Measurements from ENCODE around the gene TMEM43. TPM values are rescaled to one million over a fixed set of nuclear protein-coding genes. Genes with fewer than 3 reads are reported as not detected.

Gene TMEM43
- total and polyA plus RNA-seq, 10 of the 15 experiments (the other 5 are each of a cell fraction or from before 2014, with no cell fraction given) = 7.2 to 33.0 (median 18.5) TPM

- TF ChIP-seq PML (IDR thresholded peaks at IDR 0.05; ENCODE audit: low read length) (no peak), IRF4 (IDR thresholded peaks at IDR 0.05; ENCODE audit: low read depth, low read length) (no peak), ZBTB40 (IDR thresholded peaks at IDR 0.05; ENCODE audit: borderline replicate concordance) (no peak), TBL1XR1 (IDR thresholded peaks at IDR 0.05; ENCODE audit: low read depth, low read length) (no peak), SIN3A (IDR thresholded peaks at IDR 0.05; ENCODE audit: low read depth, low read length) (no peak)
Observed at GRCh38 chr3:14119651-14120050, 5.2 kb upstream of the TMEM43 start (continued).

- H3K27ac ChIP-seq (ENCODE audit: control insufficient read depth, insufficient read depth) = no peak overlapping the region
- in situ Hi-C loops (cut with MboI) = no loop called here
- no peak for TF ChIP-seq TAF1 (IDR thresholded peaks at IDR 0.05; ENCODE audit: borderline replicate concordance, low read depth, low read length)
- no peak for TF ChIP-seq SUPT20H (IDR thresholded peaks at IDR 0.05; ENCODE audit: borderline replicate concordance, control insufficient read depth, low read depth, low read length)
- TF ChIP-seq TCF3 (IDR thresholded peaks at IDR 0.05; ENCODE audit: borderline replicate concordance, insufficient read depth, low read depth, low read length) = no peak
- no peak for TF ChIP-seq SREBF1 (IDR thresholded peaks at IDR 0.05; ENCODE audit: low read length)
- no peak for TF ChIP-seq IRF5 (IDR thresholded peaks at IDR 0.05; ENCODE audit: borderline replicate concordance)
- no peak for TF ChIP-seq BMI1 (IDR thresholded peaks at IDR 0.05; ENCODE audit: borderline replicate concordance)
- no peak for TF ChIP-seq JUND (IDR thresholded peaks at IDR 0.05; ENCODE audit: low read depth, low read length)
- TF ChIP-seq ZSCAN29 (IDR thresholded peaks at IDR 0.05) = no peak
- TF ChIP-seq SMC3 (IDR thresholded peaks at IDR 0.05; ENCODE audit: borderline replicate concordance, low read length) = no peak
- TF ChIP-seq TBL1XR1 (IDR thresholded peaks at IDR 0.05; ENCODE audit: low read depth, low read length) = no peak
- no peak for TF ChIP-seq MYB (IDR thresholded peaks at IDR 0.05; ENCODE audit: borderline replicate concordance, low read depth, low read length)
- TF ChIP-seq MEF2B (IDR thresholded peaks at IDR 0.05; ENCODE audit: partially characterized antibody, poor library complexity, severe bottlenecking) = no peak
- no peak for TF ChIP-seq BACH1 (IDR thresholded peaks at IDR 0.05; ENCODE audit: borderline replicate concordance)
Observed at GRCh38 chr3:14120111-14120920, 4.5 kb upstream of the TMEM43 start.

More at GRCh38 chr3:14120111-14120920, 4.5 kb upstream of the TMEM43 start:
- no peak for FAIRE-seq
- WGBS (ENCODE audit: insufficient coverage, insufficient replicate concordance, low lambda C conversion rate, missing lambda C conversion rate) = 90% methylated on average over 11 of the region's 11 CpGs
- intact Hi-C loops (cut with micrococcal nuclease; ENCODE audit: unreplicated experiment) = loop anchor here (5.0 kb wide), 1 partner anchor 223 kb away; no protein-coding TSS in a partner anchor
- Histone ChIP-seq H3K4me2 (ENCODE audit: control insufficient read depth, insufficient read depth) (no peak overlapping the region), H2AFZ (ENCODE audit: control insufficient read depth, low read depth, low read length) (no peak overlapping the region), H3K9me3 (replicated peaks; ENCODE audit: control insufficient read depth, insufficient read depth, low read length) (no peaks in the 10 kb centered on the region), H4K20me1 (ENCODE audit: control insufficient read depth, insufficient read depth) (no peaks in the 10 kb centered on the region; the same call in 1 of the 2 replicates), H3K4me1 (ENCODE audit: control insufficient read depth, insufficient read depth, low read length) (no peaks in the 10 kb centered on the region), H3K36me3 (ENCODE audit: control insufficient read depth in 2 of 2, insufficient read depth in 2 of 2, low read length in 1 of 2) (peaks cover 9 to 12% of the 10 kb centered on the region in 2 experiments; a peak in 2 of 4 replicates), H3K79me2 (ENCODE audit: control insufficient read depth, insufficient read depth, low read length) (peaks cover 26% of the 10 kb centered on the region), H3K4me3 (no peak overlapping the region), H3K27me3 (replicated peaks in 1 of 2; ENCODE audit: control insufficient read depth in 2 of 2, insufficient read depth in 2 of 2, low read length in 1 of 2) (no peaks in the 10 kb centered on the region), H3K9ac (ENCODE audit: control insufficient read depth, insufficient read depth, low read length) (no peak overlapping the region)
- no peak for ATAC-seq
- ChIA-PET RAD21 (ENCODE audit: unreplicated experiment) (no interaction called here), POLR2A (no interaction called here), CTCF (interaction anchor here (0.5 to 1.4 kb wide), 3 partner anchors 22 to 1519 kb away, joined by 3 to 7 read pairs (median 3); no protein-coding TSS in a partner anchor), SMC1A (ENCODE audit: uncharacterized antibody, unreplicated experiment) (interaction anchor here (1.1 kb wide), 1 partner anchor 56 kb away, joined by 3 read pairs; no protein-coding TSS in a partner anchor)
- BruUV-seq (replicated peaks) = no TSS peak
- DNase-seq (ENCODE audit: low read depth, low spot score) = no peak
